ENCODE data around the gene PTPA. TPM values are rescaled to one million over a fixed set of nuclear protein-coding genes. Genes with fewer than 3 reads are reported as not detected.
A peak's percentile ranks its signal among the peaks of the same experiment; 100 is the strongest.

Gene PTPA
- total and polyA plus RNA-seq, 9 of the 15 experiments (the other 6 are each of a cell fraction or from before 2014, with no cell fraction given): 1.7 to 121 (median 72.6) TPM

- TF ChIP-seq MNT (conservative IDR thresholded peaks at IDR 0.05) (peak; percentile 75 to 80), DEAF1 (CRISPR knock-in tag; IDR thresholded peaks at IDR 0.05) (peak; percentile 31; the same call in 1 of the 2 replicates), TFAP4 (CRISPR knock-in tag; IDR thresholded peaks at IDR 0.05; ENCODE audit: borderline replicate concordance) (peak; percentile 83), MAZ (CRISPR knock-in tag; conservative IDR thresholded peaks at IDR 0.05 in 1 of 2, IDR thresholded peaks at IDR 0.05 in 1 of 2) (peak; percentile 67 to 69), NCOR1 (IDR thresholded peaks at IDR 0.05) (peak; percentile 69), KAT7 (CRISPR knock-in tag; IDR thresholded peaks at IDR 0.05; ENCODE audit: borderline replicate concordance) (no peak), ZNF408 (CRISPR knock-in tag; IDR thresholded peaks at IDR 0.05; ENCODE audit: low read depth) (no peak), FIP1L1 (IDR thresholded peaks at IDR 0.05; ENCODE audit: low read depth, low read length, poor library complexity, severe bottlenecking) (no peak), CCNT2 (IDR thresholded peaks at IDR 0.05; ENCODE audit: borderline replicate concordance, extremely low read depth, insufficient read length, low read depth, low read length) (peak; percentile 58), EP400 (IDR thresholded peaks at IDR 0.05) (peak; percentile 84), PRDM10 (IDR thresholded peaks at IDR 0.05; ENCODE audit: partially characterized antibody) (peak; percentile 66), SMAD3 (CRISPR knock-in tag; conservative IDR thresholded peaks at IDR 0.05) (0 out of 2 replicates have a peak, but pooled peaks have one; percentile 58), ATF6 (CRISPR knock-in tag; IDR thresholded peaks at IDR 0.05) (0 out of 2 replicates have a peak, but pooled peaks have one; percentile 62), ESRRA (IDR thresholded peaks at IDR 0.05; ENCODE audit: borderline replicate concordance, low read depth) (peak; percentile 63; the same call in 1 of the 2 replicates), U2AF2 (optimal IDR thresholded peaks at IDR 0.05; ENCODE audit: low read depth, low read length) (no peak), SMARCA5 (IDR thresholded peaks at IDR 0.05) (peak; percentile 79; the same call in 1 of the 2 replicates)
Measured at GRCh38 chr9:129110740-129111527, at the start of gene PTPA, which contains the start of gene CRAT (continued).
